Endothelial cell of umbilical vein (primary cell): ENCODE data around the gene RNU6-8. TPM values are rescaled to one million over a fixed set of nuclear protein-coding genes. Genes with fewer than 3 reads are reported as not detected.

Experiments used
- BruUV-seq: library from RNA; stranded (reverse); fragments of 400-500 nt; replicated peaks from 2 replicates; lab custom pipeline; 2021; lab: Mats Ljungman, UMichigan
- CTCF ChIA-PET: fragments of 300-600, 350-600 bp; sonication (Branson Sonifier 250); formaldehyde crosslinking; loops from one replicate; lab custom pipeline; 2021; ENCODE audit warnings: antibody characterized with exemption, inconsistent platforms; lab: Charles Lee
- POLR2A ChIA-PET: fragments of 300-600, 350-600 bp; sonication (Branson Sonifier 250); formaldehyde crosslinking; loops from one replicate; lab custom pipeline; 2021; ENCODE audit warnings: antibody characterized with exemption, inconsistent platforms; lab: Charles Lee
- DNase-seq: peaks from one replicate; pipeline ENCODE4 v3.0.0-alpha.2; 2011; ENCODE audit warnings: low read depth, low spot score
- FAIRE-seq: peaks from 2 replicates; lab custom pipeline; 2011; peaks lifted over from hg19 to GRCh38; lab: Jason Lieb, UNC
- H2AFZ ChIP-seq: 2 replicates; pipeline ENCODE4 v1.6.0; 2012; ENCODE audit warnings: low read depth, low read length, control low read depth, inconsistent platforms
- H3K27ac ChIP-seq: 2 replicates; pipeline ENCODE4 v1.5.1; 2011; ENCODE audit warnings: low read depth, mild to moderate bottlenecking, control low read depth, low read length, moderate library complexity; ENCODE audit not compliant: insufficient read depth
- H3K27me3 ChIP-seq, 2 experiments: 2 replicates each; pipeline versions ENCODE4 v1.6.0 to v1.6.1; 2011; ENCODE audit warnings: low read length in 2 of 2, mixed read lengths in 1 of 2; ENCODE audit not compliant: control insufficient read depth in 2 of 2, insufficient read depth in 2 of 2
- H3K36me3 ChIP-seq, 2 experiments: 2 replicates in 1 of 2; 3 replicates in 1 of 2; pipeline ENCODE4 v1.5.1; 2011; ENCODE audit warnings: low read length in 2 of 2, mild to moderate bottlenecking in 1 of 2, moderate library complexity in 1 of 2; ENCODE audit not compliant: control insufficient read depth in 2 of 2, insufficient read depth in 2 of 2; ENCODE audit errors: extremely low read depth in 1 of 2
- H3K4me1 ChIP-seq: 3 replicates; pipeline ENCODE4 v1.5.1; 2011; ENCODE audit warnings: mild to moderate bottlenecking, low read length; ENCODE audit not compliant: control insufficient read depth, insufficient read depth; ENCODE audit errors: extremely low read depth
- H3K4me2 ChIP-seq: 2 replicates; pipeline ENCODE4 v1.6.1; 2011; ENCODE audit warnings: low read length, control low read depth, mixed read lengths; ENCODE audit not compliant: insufficient read depth
- H3K4me3 ChIP-seq, 3 experiments: fragments of 200-600 bp in 1 of 3; sonication (generic), shearing (Covaris generic) in 1 of 3; replicated peaks in 1 of 3; 2 replicates each; pipeline ENCODE4 v1.5.1; 2011 to 2016; ENCODE audit warnings: control low read depth in 3 of 3, low read length in 3 of 3, mild to moderate bottlenecking in 2 of 3, inconsistent platforms in 1 of 3, low read depth in 1 of 3, moderate library complexity in 1 of 3; ENCODE audit not compliant: insufficient read depth in 1 of 3
- H3K79me2 ChIP-seq: 2 replicates; pipeline ENCODE4 v1.6.0; 2012; ENCODE audit warnings: low read length, inconsistent platforms; ENCODE audit not compliant: control insufficient read depth, insufficient read depth
- H3K9ac ChIP-seq: replicated peaks from 2 replicates; pipeline ENCODE3; 2011; ENCODE audit warnings: low read length, control low read depth; ENCODE audit not compliant: insufficient read depth; ENCODE audit errors: extremely low read depth
- H3K9me1 ChIP-seq: replicated peaks from 3 replicates; pipeline ENCODE4 v1.6.0; 2011; ENCODE audit warnings: mild to moderate bottlenecking, low read length; ENCODE audit not compliant: control insufficient read depth, insufficient read depth; ENCODE audit errors: extremely low read depth
- H3K9me3 ChIP-seq: replicated peaks from 2 replicates; pipeline ENCODE4 v1.5.1; 2012; ENCODE audit warnings: low read length, inconsistent platforms; ENCODE audit not compliant: control insufficient read depth, insufficient read depth
- H4K20me1 ChIP-seq: replicated peaks from 2 replicates; pipeline ENCODE3; 2011; ENCODE audit warnings: mild to moderate bottlenecking, low read length; ENCODE audit not compliant: control insufficient read depth, insufficient read depth; ENCODE audit errors: extremely low read depth
- EZH2 ChIP-seq: IDR thresholded peaks from 2 replicates; pipeline ENCODE4 v1.6.1; 2012; ENCODE audit warnings: borderline replicate concordance, low read depth, mild to moderate bottlenecking, moderate library complexity, low read length, inconsistent platforms; ENCODE audit not compliant: severe bottlenecking
- FOS ChIP-seq: IDR thresholded peaks from 2 replicates; pipeline ENCODE4 v1.6.1; 2011; ENCODE audit warnings: mild to moderate bottlenecking, low read length, moderate library complexity, borderline replicate concordance; ENCODE audit not compliant: insufficient read depth
- GATA2 ChIP-seq: IDR thresholded peaks from 2 replicates; pipeline ENCODE4 v1.7.0; 2011; ENCODE audit warnings: low read depth, mild to moderate bottlenecking, moderate library complexity, mixed read lengths, low read length; ENCODE audit not compliant: insufficient read length, insufficient read depth
- JUN ChIP-seq: IDR thresholded peaks from 2 replicates; pipeline ENCODE4 v1.6.1; 2011; ENCODE audit warnings: borderline replicate concordance, low read depth; ENCODE audit not compliant: insufficient read length, insufficient read depth
- MYC ChIP-seq: IDR thresholded peaks from one replicate; pipeline ENCODE4 v1.6.1; 2011; ENCODE audit warnings: mild to moderate bottlenecking, low read depth, low read length
- POLR2A ChIP-seq: IDR thresholded peaks from 2 replicates; pipeline ENCODE4 v1.6.1; 2012; ENCODE audit warnings: low read depth, mild to moderate bottlenecking, control low read depth, low read length
- POLR2AphosphoS5 ChIP-seq: IDR thresholded peaks from 2 replicates; pipeline ENCODE4 v1.6.1; 2012; ENCODE audit warnings: low read depth, mild to moderate bottlenecking, control low read depth, low read length, moderate library complexity; ENCODE audit not compliant: insufficient read depth
- dilution Hi-C: fragments of 300-500 bp; cut with MboI; formaldehyde crosslinking; loops from one replicate; pipeline ENCODE4 v1.15.0; 2019; ENCODE audit warnings: low sequenced_read_pairs; ENCODE audit not compliant: extremely low pct_ligation_motif_present
- intact Hi-C: fragments of 100-400 bp; cut with micrococcal nuclease; formaldehyde crosslinking; loops from one replicate; pipeline ENCODE4 v1.10.0; 2022
- polyA plus RNA-seq, 4 experiments: library from polyadenylated mRNA; depleted of rRNA in 3 of 4; stranded (reverse) in 3 of 4; unstranded in 1 of 4; fragments of >200 nt; gene quantifications; 2 replicates each; pipeline versions ENCODE4 v1.2.1 to v1.2.3, GENCODE V29; 2011 to 2012; ENCODE audit warnings: missing spikeins in 1 of 4
- total RNA-seq: library from RNA; stranded (reverse); gene quantifications from 2 replicates; pipeline ENCODE4 v1.2.3, GENCODE V29; 2021
- TF ChIP-seq, protein P1 (sequence below): IDR thresholded peaks from 2 replicates; pipeline ENCODE4 v1.6.1; 2011; ENCODE audit not compliant: insufficient read depth, insufficient read length
- TF ChIP-seq, protein P2 (sequence below), 2 donors: IDR thresholded peaks; 1 replicate in 1 of 2; 2 replicates in 1 of 2; pipeline ENCODE4 v1.5.1; 2011; ENCODE audit warnings: low read length in 2 of 2, mild to moderate bottlenecking in 2 of 2, moderate library complexity in 2 of 2, control low read depth in 1 of 2, inconsistent platforms in 1 of 2, low read depth in 1 of 2; ENCODE audit not compliant: insufficient read depth in 1 of 2; ENCODE audit errors: extremely low read depth in 1 of 2

Gene RNU6-8
- total and polyA plus RNA-seq, 2 donors (not counting 3 experiments of a cell fraction or from before 2014, with no cell fraction given) = not detected

DNA sequence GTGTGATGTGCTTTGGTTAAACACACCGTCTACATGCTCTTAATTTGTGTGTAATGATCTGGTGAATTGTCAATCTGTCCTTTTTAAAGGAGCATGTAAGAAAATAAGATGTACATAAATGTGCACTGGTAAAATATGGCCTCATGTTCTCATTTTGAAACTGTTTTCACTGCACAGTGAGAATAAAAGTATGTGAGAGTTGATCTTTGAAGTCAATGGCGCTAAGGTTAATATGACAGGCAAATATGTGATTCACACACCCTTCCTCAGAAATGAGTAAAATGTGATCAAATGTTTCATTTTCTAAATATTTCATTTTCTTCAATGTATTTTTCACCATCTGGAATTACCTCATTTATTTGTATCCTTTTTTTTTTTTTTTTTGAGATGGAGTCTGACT lies 9.5 kb downstream of the RNU6-8 start:
- Histone ChIP-seq H3K79me2 (no peaks in the 10 kb centered on the region), H3K9me3 (no peaks in the 10 kb centered on the region), H3K9ac (no peak overlapping the region), H3K4me2 (no peak overlapping the region), H3K27ac (no peak overlapping the region), H4K20me1 (peaks cover 2% of the 10 kb centered on the region), H3K9me1 (no peaks in the 10 kb centered on the region), H3K4me1 (no peaks in the 10 kb centered on the region), H3K36me3 (no peaks in the 10 kb centered on the region), H2AFZ (no peak overlapping the region), H3K27me3 (peaks cover 2 to 5% of the 10 kb centered on the region in 2 experiments), H3K4me3 (no peak overlapping the region)
- TF ChIP-seq FOS (no peak), POLR2A (no peak), JUN (no peak), POLR2AphosphoS5 (no peak), EZH2 (no peak), MYC (no peak), GATA2 (no peak)
- TF ChIP-seq, protein P1, sequence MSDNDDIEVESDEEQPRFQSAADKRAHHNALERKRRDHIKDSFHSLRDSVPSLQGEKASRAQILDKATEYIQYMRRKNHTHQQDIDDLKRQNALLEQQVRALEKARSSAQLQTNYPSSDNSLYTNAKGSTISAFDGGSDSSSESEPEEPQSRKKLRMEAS = no peak
- TF ChIP-seq, protein P2, sequence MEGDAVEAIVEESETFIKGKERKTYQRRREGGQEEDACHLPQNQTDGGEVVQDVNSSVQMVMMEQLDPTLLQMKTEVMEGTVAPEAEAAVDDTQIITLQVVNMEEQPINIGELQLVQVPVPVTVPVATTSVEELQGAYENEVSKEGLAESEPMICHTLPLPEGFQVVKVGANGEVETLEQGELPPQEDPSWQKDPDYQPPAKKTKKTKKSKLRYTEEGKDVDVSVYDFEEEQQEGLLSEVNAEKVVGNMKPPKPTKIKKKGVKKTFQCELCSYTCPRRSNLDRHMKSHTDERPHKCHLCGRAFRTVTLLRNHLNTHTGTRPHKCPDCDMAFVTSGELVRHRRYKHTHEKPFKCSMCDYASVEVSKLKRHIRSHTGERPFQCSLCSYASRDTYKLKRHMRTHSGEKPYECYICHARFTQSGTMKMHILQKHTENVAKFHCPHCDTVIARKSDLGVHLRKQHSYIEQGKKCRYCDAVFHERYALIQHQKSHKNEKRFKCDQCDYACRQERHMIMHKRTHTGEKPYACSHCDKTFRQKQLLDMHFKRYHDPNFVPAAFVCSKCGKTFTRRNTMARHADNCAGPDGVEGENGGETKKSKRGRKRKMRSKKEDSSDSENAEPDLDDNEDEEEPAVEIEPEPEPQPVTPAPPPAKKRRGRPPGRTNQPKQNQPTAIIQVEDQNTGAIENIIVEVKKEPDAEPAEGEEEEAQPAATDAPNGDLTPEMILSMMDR (IDR thresholded peaks at IDR 0.05; ENCODE audit: extremely low read depth in 1 of 2, insufficient read depth in 1 of 2, low read depth in 1 of 2, low read length in 2 of 2) = no peak
- dilution Hi-C loops = no loop called here
- ChIA-PET POLR2A (no interaction called here), CTCF (no interaction called here)
- no TSS peak for BruUV-seq
- DNase-seq (no peak), FAIRE-seq (no peak)
- intact Hi-C loops = no loop called here
